ENCODE results near the gene IL15. TPM values are rescaled to one million over a fixed set of nuclear protein-coding genes. Genes with fewer than 3 reads are reported as not detected.

IL15 gene
- polyA plus RNA-seq, 2 of the 4 experiments (the other 2 are of a cell fraction): 14.1 to 32.3 TPM

DNA sequence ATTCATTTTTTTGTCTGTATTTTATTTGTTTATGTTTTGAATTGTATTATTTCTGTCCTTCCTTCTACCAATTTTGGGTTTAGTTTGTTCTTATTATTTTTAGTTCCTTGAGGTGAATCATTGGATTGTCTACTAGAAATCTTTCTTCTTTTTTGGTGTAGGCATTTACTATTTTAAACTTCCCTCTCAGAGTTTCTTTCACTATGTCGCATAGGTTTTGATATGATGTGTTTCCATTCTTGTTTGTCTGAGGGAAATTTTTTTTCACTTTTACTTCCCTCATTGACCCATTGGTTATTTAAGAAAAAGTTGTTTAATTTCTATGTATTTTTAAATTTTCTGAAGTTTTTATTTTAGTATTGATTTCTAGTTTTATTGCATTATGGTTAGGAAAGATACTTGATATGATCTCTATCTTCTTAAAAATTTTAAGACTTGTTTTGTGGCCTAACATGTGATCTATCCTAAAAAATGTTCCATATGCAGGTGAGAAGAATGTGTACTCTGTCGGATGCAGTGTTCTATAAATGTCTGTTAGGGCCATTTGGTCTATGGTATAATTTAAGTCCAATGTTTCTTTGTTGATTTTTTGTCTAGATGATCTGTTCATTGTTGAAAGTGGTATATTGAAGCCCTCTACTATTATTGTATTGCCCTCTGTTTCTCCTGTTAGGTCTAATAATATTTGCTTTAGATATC, 68.8 kb downstream of the IL15 start:
- 90% methylated on average over 2 of the region's 2 CpGs for WGBS (ENCODE audit: missing lambda C conversion rate)
- POLR2A ChIA-PET: no interaction called here
- FAIRE-seq (no peak), ATAC-seq (no peak), DNase-seq (ENCODE audit: low read depth in 1 of 2, low spot score in 1 of 2) (no peak)
- Histone ChIP-seq H3K27ac (no peak overlapping the region), H3K4me3 (no peak overlapping the region), H3K4me2 (no peak overlapping the region), H3K9me3 (peaks cover 23% of the 10 kb centered on the region), H3K4me1 (peaks cover 6% of the 10 kb centered on the region; the same call in 2 of the 3 replicates)
- TF ChIP-seq TP53 (CRISPR knock-in tag; IDR thresholded peaks at IDR 0.05): no peak
- TF ChIP-seq MAZ (IDR thresholded peaks at IDR 0.05; ENCODE audit: borderline replicate concordance, low read depth, low read length): no peak
- no peak for TF ChIP-seq JUN (IDR thresholded peaks at IDR 0.05)
- no peak for TF ChIP-seq FOSL2 (IDR thresholded peaks at IDR 0.05)
- no peak for TF ChIP-seq FOSL2 (CRISPR knock-in tag; IDR thresholded peaks at IDR 0.05)
- no peak for TF ChIP-seq HOXB5 (CRISPR knock-in tag; IDR thresholded peaks at IDR 0.05)
- no peak for TF ChIP-seq HOXA7 (CRISPR knock-in tag; IDR thresholded peaks at IDR 0.05)
- no peak for TF ChIP-seq EHMT2 (IDR thresholded peaks at IDR 0.05; ENCODE audit: low read depth)
- CTCF ChIA-PET: no interaction called here

DNA sequence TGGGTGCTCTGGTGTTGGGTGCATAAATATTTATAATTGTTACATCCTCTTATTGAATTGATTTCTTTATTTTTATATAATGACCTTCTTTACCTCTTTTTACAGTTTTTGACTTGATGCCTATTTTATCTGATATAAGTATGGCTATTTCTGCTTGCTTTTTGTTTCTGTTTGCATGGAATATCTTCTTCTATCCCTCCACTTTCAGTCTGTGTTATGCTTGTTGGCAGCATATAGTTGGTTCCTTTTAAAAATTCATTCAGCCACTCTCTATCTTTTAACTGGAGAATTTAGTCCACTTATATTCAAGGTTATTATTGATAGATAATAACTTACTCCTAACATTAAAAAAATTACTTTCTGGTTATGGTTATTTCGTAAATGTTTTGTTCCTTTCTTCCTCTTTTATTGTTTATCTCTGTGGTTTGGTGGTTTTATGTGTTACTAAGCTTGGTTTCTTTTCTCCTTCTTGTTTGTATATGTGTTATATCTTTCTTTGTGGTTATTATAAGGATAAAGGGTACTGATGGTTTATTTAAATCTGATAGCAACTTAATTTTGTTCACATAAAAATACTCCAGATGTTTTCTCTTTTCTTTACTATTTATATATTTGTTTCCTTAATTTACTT, 69.5 kb downstream of the IL15 start:
- H3K4me3 ChIP-seq: no peak overlapping the region
- H3K27ac ChIP-seq: no peak overlapping the region
- ChIA-PET POLR2A (no interaction called here), CTCF (no interaction called here)
- TF ChIP-seq, protein P1, sequence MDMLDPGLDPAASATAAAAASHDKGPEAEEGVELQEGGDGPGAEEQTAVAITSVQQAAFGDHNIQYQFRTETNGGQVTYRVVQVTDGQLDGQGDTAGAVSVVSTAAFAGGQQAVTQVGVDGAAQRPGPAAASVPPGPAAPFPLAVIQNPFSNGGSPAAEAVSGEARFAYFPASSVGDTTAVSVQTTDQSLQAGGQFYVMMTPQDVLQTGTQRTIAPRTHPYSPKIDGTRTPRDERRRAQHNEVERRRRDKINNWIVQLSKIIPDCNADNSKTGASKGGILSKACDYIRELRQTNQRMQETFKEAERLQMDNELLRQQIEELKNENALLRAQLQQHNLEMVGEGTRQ (IDR thresholded peaks at IDR 0.05): no peak
- DNase-seq (ENCODE audit: low read depth in 1 of 2, low spot score in 1 of 2) (no peak), ATAC-seq (no peak), FAIRE-seq (no peak)
- H3K4me2 ChIP-seq: no peak overlapping the region
- peaks cover 23% of the 10 kb centered on the region for H3K9me3 ChIP-seq
- WGBS (ENCODE audit: missing lambda C conversion rate): 90% methylated on average over 1 of the region's 1 CpG
- peaks cover 6% of the 10 kb centered on the region; the same call in 2 of the 3 replicates for H3K4me1 ChIP-seq

DNA sequence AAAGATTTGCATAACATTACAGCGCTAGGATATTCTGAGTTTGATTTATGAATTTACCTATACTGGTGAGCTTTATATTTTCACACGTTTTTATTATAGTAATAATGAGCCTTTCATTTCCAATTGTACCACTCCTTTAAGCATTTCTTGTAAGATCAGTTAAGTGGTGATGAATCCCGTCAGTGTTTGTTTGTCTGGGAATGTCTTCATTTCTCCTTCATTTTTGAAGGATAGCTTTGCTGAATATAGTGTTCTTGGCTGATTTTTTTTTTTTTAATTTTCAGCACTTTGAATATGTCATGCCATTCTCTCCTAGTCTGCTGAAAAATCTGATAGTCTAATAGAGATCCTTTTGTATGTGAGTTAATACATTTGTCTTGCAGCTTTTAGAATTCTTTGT, 70.1 kb downstream of the IL15 start:
- ATAC-seq (no peak), FAIRE-seq (no peak), DNase-seq (ENCODE audit: low read depth in 1 of 2, low spot score in 1 of 2) (no peak)
- WGBS (ENCODE audit: missing lambda C conversion rate): 89% methylated on average over 3 of the region's 3 CpGs
- no peak overlapping the region for H3K4me3 ChIP-seq
- CTCF ChIA-PET: no interaction called here
- H3K4me2 ChIP-seq: no peak overlapping the region
- H3K4me1 ChIP-seq: peaks cover 3% of the 10 kb centered on the region; the same call in 2 of the 3 replicates
- peaks cover 23% of the 10 kb centered on the region for H3K9me3 ChIP-seq
- H3K27ac ChIP-seq: no peak overlapping the region
- no peak for TF ChIP-seq ESRRA (IDR thresholded peaks at IDR 0.05; ENCODE audit: borderline replicate concordance, low read length)
- TF ChIP-seq TP53 (CRISPR knock-in tag; IDR thresholded peaks at IDR 0.05): no peak
- TF ChIP-seq HOXB5 (CRISPR knock-in tag; IDR thresholded peaks at IDR 0.05): no peak
- no peak for TF ChIP-seq EP300 (IDR thresholded peaks at IDR 0.05)
- TF ChIP-seq EHMT2 (IDR thresholded peaks at IDR 0.05; ENCODE audit: low read depth): no peak
- TF ChIP-seq BHLHE40 (IDR thresholded peaks at IDR 0.05; ENCODE audit: low read depth, low read length): no peak
- TF ChIP-seq PHF8 (IDR thresholded peaks at IDR 0.05; ENCODE audit: borderline replicate concordance, low read depth): no peak
- TF ChIP-seq, protein P2, sequence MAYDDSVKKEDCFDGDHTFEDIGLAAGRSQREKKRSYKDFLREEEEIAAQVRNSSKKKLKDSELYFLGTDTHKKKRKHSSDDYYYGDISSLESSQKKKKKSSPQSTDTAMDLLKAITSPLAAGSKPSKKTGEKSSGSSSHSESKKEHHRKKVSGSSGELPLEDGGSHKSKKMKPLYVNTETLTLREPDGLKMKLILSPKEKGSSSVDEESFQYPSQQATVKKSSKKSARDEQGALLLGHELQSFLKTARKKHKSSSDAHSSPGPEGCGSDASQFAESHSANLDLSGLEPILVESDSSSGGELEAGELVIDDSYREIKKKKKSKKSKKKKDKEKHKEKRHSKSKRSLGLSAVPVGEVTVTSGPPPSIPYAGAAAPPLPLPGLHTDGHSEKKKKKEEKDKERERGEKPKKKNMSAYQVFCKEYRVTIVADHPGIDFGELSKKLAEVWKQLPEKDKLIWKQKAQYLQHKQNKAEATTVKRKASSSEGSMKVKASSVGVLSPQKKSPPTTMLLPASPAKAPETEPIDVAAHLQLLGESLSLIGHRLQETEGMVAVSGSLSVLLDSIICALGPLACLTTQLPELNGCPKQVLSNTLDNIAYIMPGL (CRISPR knock-in tag; IDR thresholded peaks at IDR 0.05; ENCODE audit: borderline replicate concordance): no peak
- TF ChIP-seq, protein P3, sequence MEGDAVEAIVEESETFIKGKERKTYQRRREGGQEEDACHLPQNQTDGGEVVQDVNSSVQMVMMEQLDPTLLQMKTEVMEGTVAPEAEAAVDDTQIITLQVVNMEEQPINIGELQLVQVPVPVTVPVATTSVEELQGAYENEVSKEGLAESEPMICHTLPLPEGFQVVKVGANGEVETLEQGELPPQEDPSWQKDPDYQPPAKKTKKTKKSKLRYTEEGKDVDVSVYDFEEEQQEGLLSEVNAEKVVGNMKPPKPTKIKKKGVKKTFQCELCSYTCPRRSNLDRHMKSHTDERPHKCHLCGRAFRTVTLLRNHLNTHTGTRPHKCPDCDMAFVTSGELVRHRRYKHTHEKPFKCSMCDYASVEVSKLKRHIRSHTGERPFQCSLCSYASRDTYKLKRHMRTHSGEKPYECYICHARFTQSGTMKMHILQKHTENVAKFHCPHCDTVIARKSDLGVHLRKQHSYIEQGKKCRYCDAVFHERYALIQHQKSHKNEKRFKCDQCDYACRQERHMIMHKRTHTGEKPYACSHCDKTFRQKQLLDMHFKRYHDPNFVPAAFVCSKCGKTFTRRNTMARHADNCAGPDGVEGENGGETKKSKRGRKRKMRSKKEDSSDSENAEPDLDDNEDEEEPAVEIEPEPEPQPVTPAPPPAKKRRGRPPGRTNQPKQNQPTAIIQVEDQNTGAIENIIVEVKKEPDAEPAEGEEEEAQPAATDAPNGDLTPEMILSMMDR (IDR thresholded peaks at IDR 0.05): no peak
- no peak for TF ChIP-seq NPAS2 (CRISPR knock-in tag; IDR thresholded peaks at IDR 0.05; ENCODE audit: borderline replicate concordance)
- TF ChIP-seq POLR2AphosphoS2 (conservative IDR thresholded peaks at IDR 0.05; ENCODE audit: low read length): no peak
- no peak for TF ChIP-seq RCOR1 (IDR thresholded peaks at IDR 0.05; ENCODE audit: low read depth, low read length)
- POLR2A ChIA-PET: no interaction called here

Measured in A549 (cell line).